D721Med (cell line): ENCODE data around the gene PTPRG.

Source experiments
- DNase-seq: peaks from one replicate; pipeline ENCODE4 v3.0.0; 2011; ENCODE audit warnings: low spot score; ENCODE audit not compliant: insufficient read length
- FAIRE-seq: peaks from 2 replicates; lab custom pipeline; 2011; peaks lifted over from hg19 to GRCh38; lab: Jason Lieb, UNC
- CTCF ChIP-seq: IDR thresholded peaks from 2 replicates; pipeline ENCODE4 v1.5.1; 2012; ENCODE audit warnings: mild to moderate bottlenecking, control low read depth; ENCODE audit not compliant: insufficient read depth; ENCODE audit errors: missing control alignments

The PTPRG gene

GRCh38 chr3:62183087-62183486 lies 621.7 kb downstream of the PTPRG start:
- DNase-seq = no peak
- no peak for FAIRE-seq
- no peak for TF ChIP-seq CTCF

GRCh38 chr3:62183969-62184368 lies 622.6 kb downstream of the PTPRG start:
- no peak for TF ChIP-seq CTCF
- FAIRE-seq (no peak), DNase-seq (no peak)

GRCh38 chr3:62184559-62184958 lies 623.2 kb downstream of the PTPRG start:
- no peak for TF ChIP-seq CTCF
- DNase-seq (no peak), FAIRE-seq (no peak)

DNA sequence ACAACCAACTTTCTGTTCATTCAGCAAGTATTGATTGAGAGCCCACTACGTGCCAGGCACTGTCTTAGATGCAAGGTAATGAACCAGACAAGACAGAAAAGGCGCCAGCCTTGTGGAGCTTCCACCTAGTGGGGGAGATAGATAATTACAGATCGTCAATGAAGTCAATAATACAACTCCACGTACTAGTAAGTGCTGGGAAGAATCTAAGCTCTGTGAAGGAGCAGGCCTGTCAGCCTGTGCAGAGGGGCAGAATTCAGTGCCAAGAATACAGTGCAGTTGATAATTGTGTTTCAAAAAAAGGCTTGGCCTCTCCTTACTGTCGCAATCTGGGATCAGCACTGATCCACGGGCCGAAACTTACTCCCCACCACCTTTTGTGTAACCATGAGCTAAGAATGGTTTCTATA lies 625.7 kb downstream of the PTPRG start:
- TF ChIP-seq CTCF = peak; percentile 38
- FAIRE-seq (no peak), DNase-seq (no peak)

DNA sequence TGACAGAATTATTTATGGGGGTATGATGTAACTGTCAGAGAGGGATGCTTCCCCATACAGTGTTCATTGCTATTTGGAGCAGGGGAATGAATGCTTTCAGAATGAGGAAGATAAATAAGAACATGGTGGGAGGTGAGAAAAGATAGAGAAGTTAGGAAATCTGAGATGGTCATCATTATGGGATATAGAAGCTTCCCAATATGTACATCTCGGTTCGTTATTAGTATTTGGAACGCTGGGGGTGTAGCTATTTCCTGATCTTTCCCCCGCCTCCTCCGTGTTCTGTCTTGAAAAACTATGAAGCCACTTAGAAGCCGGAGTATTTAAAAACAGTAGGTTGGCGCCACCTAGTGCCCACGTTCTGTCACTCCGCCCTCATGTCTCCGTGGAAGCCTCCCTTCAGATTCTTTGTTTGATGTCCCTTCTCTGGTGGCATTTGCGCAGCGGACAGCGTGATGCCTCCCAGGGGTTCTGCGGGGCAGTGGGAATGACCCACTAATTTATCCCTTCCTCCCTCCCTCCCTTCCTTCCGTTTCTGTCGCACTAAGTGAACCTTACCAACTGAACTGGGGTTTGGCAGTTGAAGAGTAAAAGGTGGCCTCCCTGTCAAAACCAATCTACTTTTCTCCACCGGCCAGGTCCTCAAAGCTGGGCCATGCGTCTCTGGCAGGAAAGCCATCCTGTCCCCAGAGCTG lies 627.5 kb downstream of the PTPRG start:
- DNase-seq (peak; percentile 74), FAIRE-seq (peak; percentile 56)
- peak; percentile 82 for TF ChIP-seq CTCF

GRCh38 chr3:62189376-62189698 lies 628.0 kb downstream of the PTPRG start:
- FAIRE-seq (no peak), DNase-seq (no peak)
- TF ChIP-seq CTCF = no peak

DNA sequence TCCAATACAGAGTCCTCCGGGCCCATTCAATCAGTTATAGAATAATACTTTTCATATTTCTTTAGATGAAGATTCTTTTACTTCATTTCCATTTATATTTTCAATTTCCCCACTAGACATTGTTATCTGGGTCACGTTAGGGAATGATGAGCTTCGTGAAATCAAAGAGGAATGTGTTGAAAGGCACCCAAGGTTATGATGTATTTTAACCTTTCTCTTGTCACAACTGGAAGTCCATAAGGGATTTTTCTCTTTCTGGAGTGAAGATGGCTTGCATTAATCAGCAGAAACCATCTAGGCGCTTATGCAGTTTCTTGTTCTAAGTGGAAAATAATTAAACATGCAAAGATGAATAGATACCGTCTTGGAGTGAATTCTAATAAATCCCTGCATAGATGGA lies 631.5 kb downstream of the PTPRG start:
- FAIRE-seq (no peak), DNase-seq (no peak)
- TF ChIP-seq CTCF = no peak
